Fibroblast of pulmonary artery (primary cell): Measurements from ENCODE around the gene CCDC18.

Experiments used
- DNase-seq: peaks from one replicate; pipeline ENCODE4 v3.0.0-alpha.2; 2010; ENCODE audit warnings: low read depth
- H3K4me3 ChIP-seq: replicated peaks from 2 replicates; pipeline ENCODE4 v1.5.1; 2011; ENCODE audit warnings: low read depth, mild to moderate bottlenecking, control low read depth, low read length, moderate library complexity
- TF ChIP-seq, protein P1 (sequence below): IDR thresholded peaks from 2 replicates; pipeline ENCODE4 v1.5.1; 2011; ENCODE audit warnings: mild to moderate bottlenecking, control low read depth, low read length, inconsistent platforms; ENCODE audit errors: missing control alignments

The CCDC18 gene

DNA sequence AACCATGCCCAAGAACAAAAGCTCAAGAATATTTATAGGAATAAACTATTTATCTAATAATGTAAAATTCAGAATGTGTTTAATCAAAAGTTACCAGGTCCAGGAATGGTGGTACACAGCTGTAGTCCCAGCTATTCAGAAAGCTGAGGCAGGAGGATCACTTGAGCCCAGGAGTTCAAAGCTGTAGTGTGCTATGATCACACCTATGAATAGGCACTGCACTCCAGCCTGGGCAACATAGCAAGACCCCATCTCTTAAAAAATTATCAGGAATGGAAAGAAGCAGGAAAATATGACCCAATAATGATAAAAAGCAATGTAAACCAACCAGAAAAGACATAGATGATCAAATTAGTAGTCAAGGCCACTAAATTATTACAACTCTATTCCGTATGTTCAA, 103.0 kb downstream of the CCDC18 start:
- H3K4me3 ChIP-seq: no peak overlapping the region
- TF ChIP-seq, protein P1, sequence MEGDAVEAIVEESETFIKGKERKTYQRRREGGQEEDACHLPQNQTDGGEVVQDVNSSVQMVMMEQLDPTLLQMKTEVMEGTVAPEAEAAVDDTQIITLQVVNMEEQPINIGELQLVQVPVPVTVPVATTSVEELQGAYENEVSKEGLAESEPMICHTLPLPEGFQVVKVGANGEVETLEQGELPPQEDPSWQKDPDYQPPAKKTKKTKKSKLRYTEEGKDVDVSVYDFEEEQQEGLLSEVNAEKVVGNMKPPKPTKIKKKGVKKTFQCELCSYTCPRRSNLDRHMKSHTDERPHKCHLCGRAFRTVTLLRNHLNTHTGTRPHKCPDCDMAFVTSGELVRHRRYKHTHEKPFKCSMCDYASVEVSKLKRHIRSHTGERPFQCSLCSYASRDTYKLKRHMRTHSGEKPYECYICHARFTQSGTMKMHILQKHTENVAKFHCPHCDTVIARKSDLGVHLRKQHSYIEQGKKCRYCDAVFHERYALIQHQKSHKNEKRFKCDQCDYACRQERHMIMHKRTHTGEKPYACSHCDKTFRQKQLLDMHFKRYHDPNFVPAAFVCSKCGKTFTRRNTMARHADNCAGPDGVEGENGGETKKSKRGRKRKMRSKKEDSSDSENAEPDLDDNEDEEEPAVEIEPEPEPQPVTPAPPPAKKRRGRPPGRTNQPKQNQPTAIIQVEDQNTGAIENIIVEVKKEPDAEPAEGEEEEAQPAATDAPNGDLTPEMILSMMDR: no peak
- no peak for DNase-seq

DNA sequence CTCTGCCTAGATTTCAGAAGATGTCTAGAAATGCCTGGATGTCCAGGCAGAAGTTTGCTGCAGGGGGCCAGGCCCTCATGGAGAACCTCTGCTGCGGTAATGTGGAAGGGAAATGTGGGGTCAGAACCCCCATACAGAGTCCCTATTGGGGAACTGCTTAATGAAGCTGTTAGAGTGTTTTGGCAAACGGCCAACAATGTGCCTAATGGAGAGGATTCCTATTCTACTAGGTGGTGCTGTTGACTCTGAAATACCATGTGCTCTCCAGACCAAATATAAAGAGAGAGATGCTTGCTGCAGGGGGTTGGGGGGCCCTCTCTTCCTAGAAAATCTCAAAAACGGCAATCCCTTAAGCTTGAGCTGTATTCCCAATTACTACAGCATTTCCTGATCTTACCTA, 108.0 kb downstream of the CCDC18 start:
- peak; percentile 7 for DNase-seq
- H3K4me3 ChIP-seq: no peak overlapping the region
- TF ChIP-seq, protein P1: no peak

DNA sequence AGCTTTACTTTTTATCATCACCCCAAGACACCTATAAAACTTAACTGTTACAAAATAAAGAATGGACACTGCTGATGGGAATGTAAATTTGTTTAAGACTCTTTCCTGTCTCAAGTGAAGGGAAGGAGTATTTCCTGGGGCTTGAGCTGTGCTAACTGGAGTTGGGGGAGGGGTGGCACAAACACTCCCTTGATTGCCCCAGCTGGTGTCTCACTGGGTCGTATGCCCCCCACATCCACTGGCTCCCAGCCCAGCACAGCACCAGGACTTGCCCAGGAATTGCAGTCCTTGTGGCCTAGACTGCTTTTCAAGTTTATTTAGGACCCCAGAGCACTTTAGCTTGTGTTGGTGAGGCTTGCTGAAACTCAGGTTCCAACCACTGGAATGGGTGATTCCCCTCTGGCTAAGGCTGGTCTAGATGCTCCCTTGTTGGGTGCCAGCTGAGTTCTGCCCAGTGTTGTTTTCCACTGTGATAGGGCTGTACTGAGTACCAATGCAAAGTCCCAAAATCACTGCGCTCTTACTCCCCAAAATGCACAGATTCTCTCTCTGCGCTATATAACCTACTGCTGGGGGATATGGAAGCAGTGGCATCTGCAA, 116.1 kb downstream of the CCDC18 start:
- TF ChIP-seq, protein P1: no peak
- H3K4me3 ChIP-seq: no peak overlapping the region

DNA sequence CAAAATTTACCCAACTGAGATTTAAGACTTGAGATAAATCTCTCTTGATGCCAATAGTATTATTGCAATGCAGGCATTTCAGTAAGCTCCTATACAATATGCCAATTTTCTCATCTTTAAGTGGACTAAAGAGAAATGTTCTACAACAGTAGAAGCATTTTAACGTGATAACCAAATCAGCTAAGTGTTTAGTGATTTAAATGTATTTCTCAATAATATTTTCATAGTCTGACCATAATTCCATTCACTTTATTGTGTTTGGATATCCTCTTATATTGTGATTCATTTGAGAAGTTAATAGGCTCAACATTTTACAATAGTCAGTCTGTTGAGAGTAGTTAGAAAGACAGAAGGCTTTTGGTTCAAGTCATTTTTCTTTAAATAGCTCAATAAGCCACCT, 120.6 kb downstream of the CCDC18 start:
- TF ChIP-seq, protein P1: no peak
- no peak overlapping the region for H3K4me3 ChIP-seq

More for the DNA sequence above, 116.1 kb downstream of the CCDC18 start:
- no peak for DNase-seq

DNA sequence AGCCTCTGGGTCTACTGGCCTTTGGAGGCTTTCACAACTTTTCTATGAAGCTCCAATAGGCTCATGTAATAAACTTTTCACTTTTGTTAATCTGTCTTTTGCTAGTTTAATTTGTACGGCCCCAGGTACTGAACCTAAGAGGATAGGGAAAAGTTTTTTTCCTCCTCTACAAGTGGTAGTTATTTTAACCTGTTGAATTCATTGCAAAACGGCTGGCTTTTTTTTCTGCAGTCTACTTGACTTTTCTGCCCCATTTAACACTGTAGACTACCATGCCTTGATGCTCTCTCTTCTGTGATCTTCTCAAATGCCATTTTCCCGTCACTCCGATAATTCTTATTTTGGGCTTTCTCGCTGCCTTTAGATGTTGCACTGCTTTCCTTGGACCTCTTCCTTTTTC, 121.6 kb downstream of the CCDC18 start:
- TF ChIP-seq, protein P1: no peak
- H3K4me3 ChIP-seq: no peak overlapping the region
- DNase-seq: no peak

More for the DNA sequence above, 120.6 kb downstream of the CCDC18 start:
- DNase-seq: no peak

DNA sequence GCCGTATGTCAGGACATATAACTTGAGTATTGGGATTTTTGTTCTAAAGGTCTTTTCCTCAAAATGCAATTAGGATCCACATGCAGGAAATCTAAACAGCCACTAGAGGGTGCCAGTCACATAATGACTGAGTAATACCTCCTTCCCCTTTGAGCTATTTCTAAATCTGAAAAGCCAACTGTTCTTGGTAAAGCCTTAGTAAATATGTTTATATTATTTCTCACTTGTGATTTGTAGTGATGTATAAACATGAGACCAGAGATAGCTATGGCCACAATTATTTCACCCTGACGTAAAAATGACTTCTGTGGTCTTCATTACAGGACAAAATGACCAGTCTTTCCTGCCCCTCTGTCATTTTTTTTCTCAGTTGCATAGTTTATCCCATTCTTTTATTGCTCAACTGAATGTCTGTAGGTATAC, 124.2 kb downstream of the CCDC18 start:
- TF ChIP-seq, protein P1: peak; percentile 91
- no peak overlapping the region for H3K4me3 ChIP-seq
- DNase-seq: peak; percentile 85

DNA sequence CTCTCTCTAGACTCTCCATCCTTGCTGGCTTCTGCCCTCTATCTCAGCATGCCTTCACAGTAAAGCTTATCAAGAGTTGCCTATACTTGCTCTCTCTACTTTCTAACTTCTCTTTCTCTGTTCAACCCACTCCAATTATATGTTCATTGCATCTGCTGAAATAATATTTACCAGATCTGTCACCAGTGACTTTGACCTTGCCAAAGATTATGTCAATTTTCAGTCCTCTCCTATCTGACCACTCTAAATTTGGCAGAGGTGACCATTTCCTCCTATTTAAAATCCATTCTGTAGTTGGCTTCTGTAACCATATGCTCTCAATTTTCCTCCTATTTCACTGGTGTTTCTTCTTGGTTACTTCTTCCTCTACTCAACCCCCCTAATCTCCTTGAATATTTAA, 126.4 kb downstream of the CCDC18 start:
- TF ChIP-seq, protein P1: no peak
- DNase-seq: no peak
- H3K4me3 ChIP-seq: no peak overlapping the region
